HG02571 (cell line): ENCODE measurements around the gene RPL19.

Experiments used
- ATAC-seq: cut with Tn5 transposase; IDR thresholded peaks from one replicate; pipeline ENCODE4 v1.9.1; 2021; ENCODE audit warnings: mild to moderate bottlenecking, moderate library complexity; ENCODE audit not compliant: unreplicated experiment

The RPL19 gene

DNA sequence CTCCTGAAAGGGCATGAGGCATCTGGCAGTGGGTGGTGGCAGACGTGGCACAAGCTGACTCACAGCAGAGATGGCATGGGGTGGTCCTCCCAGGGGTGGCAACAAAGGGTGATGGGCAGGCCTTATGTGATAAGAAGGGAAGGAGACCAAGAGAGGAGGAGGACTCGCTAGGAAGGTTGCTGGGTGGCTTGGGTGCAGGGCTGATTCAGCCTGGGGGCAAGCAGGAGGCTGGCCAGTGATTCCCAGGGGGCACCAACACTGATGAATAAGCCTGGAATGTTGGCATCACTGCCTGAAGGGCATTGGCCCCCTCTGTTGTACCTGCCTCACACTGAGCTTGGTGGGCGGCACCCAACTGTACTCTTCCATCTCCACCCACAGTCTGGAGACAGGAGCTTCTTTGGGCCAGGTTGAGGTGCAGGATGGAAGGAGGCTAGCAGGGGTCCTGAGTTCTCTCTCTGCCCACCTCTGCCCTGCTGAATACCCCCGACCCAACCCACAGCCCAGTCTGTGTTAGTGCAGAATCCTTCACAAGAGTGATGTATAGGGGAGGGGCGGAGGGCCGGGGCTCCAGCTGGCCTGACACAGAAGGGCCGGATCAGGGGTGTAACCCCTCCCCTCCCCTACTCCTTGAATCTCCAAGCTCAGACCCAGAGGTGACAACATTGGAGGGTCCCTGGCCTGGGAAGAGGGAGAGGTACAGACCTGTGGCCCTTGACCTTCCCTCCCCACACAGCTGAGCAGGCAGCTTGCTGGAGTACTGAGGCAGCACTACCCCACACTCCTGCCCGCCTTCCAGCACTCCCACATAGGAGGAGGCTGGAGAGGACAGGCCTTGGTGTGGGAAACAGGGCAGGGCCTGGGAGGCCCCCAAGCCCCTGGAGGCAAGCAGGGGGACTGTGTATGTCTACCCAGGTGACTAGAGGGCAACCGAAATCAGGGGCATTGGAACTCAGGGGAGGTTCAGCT lies 23.1 kb downstream of the RPL19 start:
- ATAC-seq = no peak

DNA sequence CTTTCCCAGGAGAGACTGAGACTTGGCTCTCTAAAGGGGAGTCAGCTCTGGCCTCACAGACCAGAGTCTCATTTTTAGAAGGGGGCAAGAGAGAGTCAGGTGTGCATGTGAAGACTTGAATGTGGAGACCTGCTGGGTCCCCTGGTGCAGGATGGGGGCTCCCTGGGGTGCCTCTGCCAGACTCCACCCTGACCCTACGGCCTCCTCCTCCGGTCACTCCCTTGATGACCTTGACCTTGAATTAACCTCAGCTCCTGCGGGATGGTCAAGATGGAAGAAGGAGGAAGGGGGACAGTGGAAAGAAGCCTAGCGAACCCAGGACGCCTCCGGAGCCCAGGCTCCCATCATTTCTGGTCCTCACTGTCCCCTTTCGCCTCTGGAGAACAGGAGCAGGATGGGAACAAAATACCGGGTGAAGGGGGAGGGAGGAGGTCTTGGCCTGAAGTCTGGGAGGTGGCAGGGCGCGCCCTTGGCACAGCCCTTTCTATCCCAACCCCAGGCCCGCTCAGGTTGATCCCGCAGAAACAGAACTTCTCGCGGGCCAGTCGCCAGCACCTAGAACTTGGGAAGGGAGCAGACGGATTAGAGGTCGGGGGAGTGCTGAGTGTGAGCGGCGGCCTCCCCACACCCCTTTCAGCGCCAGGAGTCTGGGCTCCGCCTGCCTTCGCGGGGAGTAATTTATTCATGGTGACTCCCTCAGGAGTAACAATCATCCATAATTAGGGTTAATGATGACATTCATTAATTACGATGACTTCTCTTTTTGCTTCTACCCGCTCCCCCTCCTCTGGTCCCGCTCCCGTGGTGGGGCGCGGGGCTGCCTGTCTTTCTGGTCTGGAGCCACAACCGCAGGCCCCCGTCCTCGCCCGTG lies 24.1 kb downstream of the RPL19 start:
- no peak for ATAC-seq

DNA sequence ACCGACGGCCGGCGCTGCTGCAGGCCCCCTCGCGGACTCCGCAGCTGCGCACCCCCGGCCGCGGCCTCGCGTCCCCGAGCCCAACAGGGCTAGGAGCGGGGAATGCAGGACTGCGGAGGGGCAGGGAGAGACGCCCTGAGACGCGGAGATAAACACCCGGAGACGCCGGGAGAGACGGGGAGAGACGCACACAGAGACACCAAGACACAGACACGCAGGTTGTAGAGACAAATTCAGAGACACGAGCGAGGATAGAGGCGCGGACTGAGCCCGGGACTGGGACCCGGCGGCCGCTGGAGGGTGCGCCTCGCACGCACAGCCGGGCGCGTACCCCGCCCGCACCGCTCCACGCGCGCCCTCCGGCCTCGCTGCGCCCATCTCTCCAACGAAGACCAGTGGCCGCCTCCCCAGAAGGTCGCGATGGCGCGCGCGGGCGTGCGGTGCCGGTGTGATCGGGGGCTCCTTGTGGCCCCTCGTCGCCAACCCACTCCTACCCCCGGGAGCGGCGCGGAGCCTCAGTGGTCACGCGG lies 24.8 kb downstream of the RPL19 start:
- no peak for ATAC-seq

DNA sequence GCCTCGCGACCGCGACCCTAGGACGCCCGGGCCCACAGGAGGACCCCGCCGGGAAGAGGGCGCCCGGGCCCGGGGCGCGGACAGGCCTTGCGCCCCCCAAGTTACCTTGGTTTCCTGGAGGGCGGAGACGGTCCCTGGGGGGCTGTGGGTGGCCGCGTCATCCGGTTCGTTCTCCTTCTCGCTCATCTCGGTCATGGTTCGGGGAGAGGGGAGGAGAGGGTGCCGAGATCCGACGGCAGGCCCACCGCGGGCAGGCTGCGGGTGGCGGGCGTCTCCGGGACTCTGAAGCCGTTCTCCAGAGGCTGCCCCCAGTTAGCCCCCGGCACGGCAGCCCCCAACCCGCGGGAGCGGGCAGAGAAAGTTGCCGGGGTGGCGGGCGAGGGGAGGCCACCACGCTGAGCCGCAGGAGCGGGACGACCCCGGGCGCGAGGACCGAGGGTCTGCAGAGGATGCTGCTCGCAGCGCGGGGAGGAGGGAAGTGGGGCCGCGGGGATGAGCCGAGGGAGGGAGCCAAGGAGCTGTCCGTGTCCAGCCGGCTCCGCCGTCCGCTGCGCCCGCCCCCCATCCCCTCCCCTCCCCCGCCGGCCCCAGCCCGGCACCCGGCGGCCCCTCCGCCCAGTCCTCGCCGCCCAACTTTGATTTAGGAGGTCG lies 25.4 kb downstream of the RPL19 start, which contains the start of gene STAC2:
TSS of gene STAC2 (minus strand) at position 638 of the 651 bp plus-strand sequence. CDS start at position 195, 443 bp downstream.
- no peak for ATAC-seq

DNA sequence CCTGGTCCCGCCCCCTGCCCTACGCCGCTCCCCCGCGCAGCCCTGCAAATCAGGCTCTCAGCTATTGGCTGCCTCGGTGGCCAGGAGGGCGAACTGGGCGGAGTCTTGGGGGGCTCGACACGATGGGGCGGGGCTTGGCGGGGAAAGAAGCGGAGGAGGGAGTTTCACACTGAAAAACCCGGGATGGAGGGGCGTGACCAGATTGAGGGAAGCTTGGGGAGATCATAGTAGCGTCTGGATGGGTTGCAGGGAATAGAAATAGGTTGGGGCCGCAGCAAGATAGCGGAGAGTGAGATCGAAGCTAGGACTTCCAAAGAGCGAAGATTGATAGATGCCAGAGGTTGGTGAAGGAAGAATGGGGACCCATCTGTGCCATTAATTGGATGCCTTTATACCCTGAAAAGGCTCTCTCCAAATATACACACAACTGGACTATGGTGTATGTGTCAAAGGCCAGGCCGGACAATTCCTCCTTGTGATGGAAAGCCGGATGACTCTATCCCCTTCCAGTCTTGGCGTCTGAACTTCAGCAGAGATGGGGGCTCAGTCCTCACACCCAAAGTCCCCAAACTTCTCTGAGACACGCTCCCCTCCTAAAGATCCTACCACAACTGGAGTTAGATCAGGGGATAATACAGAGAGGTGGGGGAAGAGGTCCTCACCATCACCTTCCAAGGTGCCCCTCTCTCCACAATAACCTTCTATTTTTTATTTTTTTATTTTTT lies 26.0 kb downstream of the RPL19 start:
- no peak for ATAC-seq

DNA sequence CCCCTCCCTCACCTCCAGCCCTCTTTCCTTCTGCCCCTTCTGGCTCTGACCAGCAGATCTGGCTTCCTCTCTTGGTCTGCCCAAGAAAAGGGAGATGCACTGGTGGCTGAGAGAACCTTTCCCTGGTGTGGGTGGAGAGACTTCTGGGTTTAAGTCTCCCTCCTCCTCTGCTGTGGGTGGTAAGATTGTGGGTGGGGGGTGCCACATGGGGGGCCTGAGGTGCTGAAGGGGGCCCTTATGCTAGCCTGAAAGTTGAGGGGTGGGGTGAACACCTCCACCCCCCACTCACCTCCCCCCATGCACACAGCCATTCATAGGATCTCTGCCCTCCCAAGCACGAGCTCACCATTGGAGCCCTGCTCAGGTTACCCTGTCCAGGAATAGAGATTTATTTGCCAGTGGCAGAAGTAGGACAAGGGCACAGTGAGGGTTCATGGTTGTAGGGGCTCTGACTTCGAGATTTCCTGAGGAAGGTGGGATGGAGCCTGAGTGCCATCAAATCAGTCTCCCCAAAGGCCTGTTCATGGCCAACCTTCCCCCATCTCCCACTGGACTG lies 27.4 kb downstream of the RPL19 start:
- no peak for ATAC-seq

DNA sequence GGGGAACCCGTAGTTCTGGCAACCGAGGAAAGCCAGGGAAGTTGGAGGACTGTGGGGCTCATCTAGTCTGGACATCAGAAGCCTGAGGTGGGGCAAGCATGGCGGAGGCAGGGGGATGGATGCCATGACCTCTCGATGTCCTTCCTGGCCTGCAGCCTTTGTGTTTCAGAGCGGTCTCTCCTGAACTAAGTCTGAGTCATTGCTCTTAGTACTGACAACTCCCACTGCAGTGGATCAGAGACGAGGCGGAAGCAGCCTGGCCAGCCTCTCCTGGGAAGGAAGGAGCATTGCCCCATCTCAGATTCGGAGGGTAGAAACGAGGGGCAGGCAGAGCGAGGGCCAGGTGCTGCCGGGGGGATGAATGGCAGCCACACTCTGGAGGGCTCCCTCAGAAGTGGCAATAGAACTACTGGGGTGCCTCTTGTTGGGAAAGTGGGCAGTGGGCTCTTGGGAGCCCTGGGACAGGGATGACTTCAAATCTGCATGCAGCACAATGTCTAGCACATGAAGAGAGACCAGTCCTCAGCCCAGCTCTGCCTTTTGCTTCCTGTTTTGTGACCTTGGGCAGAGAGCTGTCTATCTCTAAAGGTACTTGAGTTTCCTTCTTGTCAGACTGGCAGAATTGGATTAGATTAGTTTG lies 29.3 kb downstream of the RPL19 start:
- no peak for ATAC-seq

DNA sequence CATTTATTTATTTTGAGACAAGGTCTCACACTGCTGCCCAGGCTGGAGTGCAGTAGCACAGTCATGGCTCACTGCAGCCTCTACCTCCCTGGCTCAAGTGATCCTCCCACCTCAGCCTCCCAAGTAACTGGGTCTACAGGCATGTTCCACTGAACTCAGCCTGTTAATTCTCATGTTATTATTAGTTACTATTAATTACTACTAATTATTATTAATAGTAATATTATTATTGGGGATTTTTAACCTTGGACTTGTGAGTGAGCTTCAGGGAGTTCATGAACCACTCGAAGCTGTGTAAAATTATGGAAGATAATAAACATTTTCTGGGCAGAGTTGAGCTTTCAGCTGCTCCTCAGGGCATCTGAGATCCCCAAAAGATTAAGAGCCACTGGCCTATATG lies 30.3 kb downstream of the RPL19 start:
- ATAC-seq = no peak

DNA sequence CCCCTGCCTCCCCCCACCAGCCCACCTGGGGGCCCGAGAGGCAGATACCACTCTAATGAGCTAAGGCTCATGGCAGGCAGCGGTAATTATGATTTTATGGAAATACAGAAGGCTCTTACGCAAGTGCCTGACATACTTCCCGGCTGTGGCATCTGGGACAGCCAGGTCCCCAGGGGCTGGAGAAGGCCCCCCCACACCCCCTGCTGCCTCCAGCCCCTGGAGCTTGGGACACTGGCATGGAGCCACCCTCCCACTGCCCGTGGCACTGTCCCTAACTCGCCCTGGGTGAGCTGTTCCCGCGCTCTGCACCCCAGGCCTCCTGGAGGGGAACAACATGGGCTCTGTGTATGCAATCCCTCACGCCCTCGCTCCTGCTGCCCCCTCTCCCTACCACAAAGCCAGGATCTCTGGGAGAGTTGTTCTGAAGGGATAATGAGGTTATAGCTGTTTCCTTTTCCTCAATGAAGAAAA lies 31.0 kb downstream of the RPL19 start:
- no peak for ATAC-seq

DNA sequence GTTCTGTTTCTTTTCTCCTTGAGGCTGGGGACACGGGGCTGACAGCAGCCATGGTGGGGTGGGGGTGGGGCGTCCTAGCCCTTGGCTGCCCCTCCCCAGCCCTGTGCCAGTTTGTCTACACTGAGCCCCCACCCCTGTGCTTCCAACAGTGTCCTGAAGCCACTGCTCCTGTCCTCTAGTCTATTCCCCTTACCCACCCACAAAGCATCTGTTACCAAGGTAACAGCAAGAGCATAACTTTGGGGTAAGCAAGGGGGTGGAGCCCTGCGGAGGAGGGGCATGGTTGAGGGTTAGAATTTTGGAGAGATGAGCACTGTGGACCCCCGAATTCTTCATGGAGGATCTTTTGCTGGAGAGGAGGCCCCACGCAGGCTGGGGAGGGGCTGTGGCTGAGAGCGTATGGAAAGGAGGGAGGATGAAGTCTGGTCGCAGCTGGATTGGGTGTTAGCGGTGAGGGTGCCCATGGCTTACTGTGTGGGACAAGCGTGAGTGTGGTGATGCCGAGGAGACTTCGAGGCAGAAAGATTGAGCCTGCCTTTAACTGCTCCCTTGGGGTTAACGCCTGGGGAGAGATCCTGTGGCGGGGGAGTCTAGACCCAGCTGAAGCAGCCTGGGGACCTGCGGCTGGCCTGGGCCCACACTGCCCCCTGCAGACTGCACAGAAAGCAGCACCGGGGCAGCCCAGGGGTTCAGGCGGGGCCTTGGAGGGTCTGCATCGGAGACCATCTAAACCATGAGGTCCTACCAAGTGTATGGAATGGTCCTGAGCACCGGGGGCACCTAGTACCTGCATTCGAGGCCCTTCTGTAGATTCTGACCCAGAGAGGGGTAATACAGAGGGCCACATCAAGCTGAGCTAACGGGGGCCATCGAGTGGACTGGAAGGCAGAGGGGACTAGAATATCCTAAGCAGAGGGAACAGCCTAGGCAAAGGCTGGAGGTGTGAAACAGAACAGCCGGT lies 31.8 kb downstream of the RPL19 start:
- no peak for ATAC-seq

DNA sequence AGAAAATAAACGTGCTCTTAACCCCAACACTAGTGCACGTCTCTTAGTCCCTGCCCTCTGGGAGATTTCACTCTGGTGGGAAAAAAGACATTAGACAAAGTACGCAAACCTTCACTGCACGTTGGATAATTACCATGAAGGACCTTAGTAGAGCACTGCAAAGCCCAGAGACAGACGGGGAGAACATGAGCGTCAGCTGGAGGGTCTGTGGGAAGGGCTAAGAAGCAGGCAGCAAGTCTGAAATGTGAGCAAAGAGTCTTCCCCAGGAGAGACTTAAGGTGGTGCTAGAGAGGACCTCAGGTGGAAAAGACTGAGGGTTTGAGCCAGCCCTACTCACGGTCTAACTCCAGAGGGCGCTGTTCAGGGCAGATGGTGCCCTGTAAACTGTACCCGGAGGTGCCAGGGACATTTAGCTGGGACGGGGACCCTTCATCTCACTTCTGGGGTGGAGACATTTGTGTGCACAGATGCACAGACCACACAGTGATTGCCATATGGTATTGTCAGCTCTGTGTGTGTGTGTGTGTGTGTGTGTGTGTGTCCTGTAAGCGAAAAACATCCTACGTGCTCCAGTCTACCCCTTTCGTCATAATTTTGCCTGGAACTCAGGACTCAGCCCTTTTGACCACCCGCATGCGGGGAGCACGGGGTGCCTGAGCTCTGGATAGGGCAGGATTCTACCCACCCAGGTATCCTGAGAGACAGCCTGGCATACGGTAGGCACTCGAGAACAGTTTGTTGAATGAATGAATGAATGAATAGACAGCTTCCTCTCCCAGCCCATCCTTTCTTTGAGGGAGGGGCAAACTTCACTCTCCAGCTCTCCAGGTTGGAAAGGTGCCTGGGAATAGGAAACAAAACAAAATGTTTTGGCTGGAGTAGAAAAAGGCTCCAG lies 35.7 kb downstream of the RPL19 start:
- ATAC-seq = no peak

DNA sequence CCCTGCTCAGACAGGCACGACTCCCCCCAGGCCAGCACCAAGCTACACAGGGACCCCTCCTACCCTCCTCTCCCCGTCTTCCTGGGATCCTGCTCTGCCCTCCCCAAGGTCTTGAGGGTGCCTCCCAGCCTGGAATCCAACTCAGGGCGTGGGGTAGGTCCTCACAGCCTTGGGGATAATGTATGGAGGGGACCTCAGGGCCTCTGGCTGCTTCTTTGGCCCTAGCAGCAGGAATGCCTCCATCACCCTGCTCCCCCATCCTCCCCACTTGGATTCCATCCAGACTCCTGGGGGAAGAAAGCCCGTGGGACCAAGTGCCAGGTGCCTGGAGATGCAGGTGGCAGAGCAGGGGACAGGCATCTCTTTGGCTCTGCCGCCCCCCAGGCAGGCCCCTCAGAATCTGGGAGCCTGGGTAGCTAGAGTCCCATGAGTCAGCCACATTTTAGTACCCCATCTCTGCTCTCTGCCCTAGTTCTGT lies 36.4 kb downstream of the RPL19 start:
- no peak for ATAC-seq

DNA sequence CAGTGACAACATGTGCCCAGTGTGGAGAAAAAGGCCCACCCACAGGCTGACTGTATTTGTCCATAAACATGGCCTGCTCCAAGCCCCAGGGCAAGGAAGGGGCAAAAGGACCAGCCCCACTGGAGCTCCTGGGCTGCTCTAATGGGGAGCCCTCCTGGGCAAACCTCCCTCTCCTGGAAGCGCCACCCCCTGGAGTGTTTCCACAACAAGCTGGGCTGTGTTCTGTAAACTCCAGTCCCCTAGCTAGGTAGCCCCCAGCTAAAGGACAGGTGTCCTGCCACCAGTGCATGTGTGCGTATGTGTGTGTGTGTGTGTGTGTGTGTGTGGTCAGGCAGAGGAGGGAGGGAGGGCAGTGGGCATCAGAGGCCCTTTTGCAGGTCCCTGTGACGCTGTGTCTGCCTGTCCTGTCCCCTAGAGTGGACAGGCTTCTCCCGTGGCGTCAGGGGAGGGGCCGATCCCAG lies 36.9 kb downstream of the RPL19 start:
- ATAC-seq = no peak

DNA sequence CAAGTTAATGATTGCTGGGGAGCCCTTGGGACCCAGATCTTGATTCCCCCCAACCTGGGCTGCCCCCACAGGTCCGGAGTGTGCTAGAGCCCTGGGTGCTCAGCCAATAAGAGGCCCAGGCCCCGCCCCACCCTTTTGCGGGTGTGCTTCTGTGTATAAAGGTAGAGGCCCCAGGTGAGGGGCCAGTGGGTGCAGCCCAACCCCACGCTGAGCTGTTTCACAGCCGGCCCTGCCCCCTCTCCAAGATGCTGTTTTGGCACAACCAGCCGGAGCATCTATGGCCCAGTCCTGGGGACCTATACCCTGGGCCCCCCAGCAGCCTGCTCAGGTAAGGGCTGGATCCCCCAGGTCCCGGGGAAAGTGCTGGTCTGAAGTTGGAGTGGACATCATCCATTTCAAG lies 37.5 kb downstream of the RPL19 start:
- ATAC-seq = no peak

DNA sequence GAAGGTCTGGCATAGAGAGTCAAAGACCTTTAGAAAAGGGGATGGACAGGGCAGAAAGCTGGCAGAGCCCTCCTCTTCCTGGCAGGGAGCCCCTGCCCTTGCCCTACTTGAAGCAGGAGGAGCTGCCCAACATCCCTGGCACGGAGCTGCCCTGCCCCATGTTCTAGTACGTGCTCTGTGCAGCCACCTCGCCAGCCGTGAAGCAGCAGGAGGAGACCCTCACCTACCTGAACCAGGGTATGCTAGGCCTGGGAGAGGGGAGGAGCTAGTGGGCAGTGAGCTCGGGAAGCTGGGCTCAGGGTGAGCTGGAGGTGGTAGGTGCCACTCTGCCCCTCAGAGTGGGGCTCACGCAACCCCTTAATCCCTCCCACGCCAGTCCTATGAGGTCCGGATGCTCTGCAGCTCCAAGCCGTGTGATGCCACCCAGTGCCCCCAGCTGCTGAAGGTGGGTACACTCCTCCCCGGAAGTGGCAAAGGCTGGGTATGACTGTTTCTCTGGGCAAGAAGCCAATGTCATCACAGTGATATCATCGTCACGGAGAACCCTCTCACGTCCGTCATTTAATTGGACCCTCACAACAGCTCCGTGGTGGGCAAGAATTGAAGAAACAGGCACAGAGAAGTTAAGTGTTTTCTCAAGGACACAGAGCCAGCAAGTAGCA lies 38.4 kb downstream of the RPL19 start:
- no peak for ATAC-seq

DNA sequence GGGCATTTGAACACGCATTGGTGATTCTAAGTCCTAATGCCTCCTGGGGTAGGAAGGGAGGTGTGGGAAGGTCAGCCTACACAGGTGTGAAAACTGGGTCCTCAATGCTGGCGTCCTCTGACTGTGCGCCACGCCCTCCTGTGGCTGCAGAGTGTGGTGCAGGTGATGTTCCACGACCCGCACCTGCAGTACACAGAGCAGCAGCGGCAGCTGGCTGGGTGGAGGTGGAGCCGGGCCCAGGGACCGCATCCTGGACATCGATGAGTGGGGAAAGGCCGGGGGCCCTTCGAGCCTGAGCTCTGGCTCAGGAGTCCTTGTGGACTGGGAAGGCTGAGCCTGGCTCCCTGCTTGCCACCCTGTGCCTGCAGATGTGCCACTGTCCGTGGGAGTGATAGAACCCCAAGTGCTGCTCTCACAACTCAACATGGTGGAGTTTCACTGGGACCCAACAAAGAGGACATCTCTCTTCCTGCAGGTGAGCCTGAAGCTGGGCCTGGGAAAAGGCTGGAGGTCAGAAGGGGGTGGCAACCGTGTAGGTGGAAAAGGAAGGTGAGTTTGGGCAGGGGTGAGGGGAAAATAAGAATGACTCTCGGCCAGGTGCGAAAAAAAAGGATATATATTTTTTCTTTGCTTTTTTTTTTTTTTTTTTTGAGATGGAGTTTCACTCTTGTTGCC lies 39.7 kb downstream of the RPL19 start:
- no peak for ATAC-seq
